Right lobe of liver (tissue), 6 donors: ENCODE measurements around the gene TNP2. TPM values are rescaled to one million over a fixed set of nuclear protein-coding genes. Genes with fewer than 3 reads are reported as not detected.

Experiments used
- ATAC-seq, 4 donors: fragments of 200-7000 bp; cut with Tn5 transposase; one replicate each; pipeline ENCODE4 v1.9.1; 2020; ENCODE audit warnings: mild to moderate bottlenecking in 4 of 4, moderate library complexity in 4 of 4
- DNase-seq, 3 donors: peaks; one replicate each; pipeline ENCODE4 v3.0.0-alpha.2; 2020
- H3K27ac ChIP-seq, 3 donors: fragments of 200-600 bp; one replicate each; pipeline ENCODE4 v1.8.0; 2022
- H3K27me3 ChIP-seq, 2 donors: fragments of 200-600 bp; one replicate each; pipeline ENCODE4 v1.8.0; 2022
- H3K36me3 ChIP-seq, 4 donors: fragments of 200-600 bp; sonication (generic) in 1 of 4; one replicate each; pipeline versions ENCODE4 v1.5.1 to v1.8.0; 2017 to 2022; ENCODE audit warnings: control low read depth in 1 of 4
- H3K4me1 ChIP-seq, 4 donors: fragments of 200-600 bp; sonication (generic) in 1 of 4; one replicate each; pipeline versions ENCODE4 v1.5.1 to v1.8.0; 2017 to 2022; ENCODE audit warnings: control low read depth in 1 of 4
- H3K4me3 ChIP-seq, 3 donors: fragments of 200-600 bp; one replicate each; pipeline ENCODE4 v1.8.0; 2022
- H3K9me3 ChIP-seq, 4 donors: fragments of 200-600 bp; sonication (generic) in 1 of 4; one replicate each; pipeline versions ENCODE4 v1.5.1 to v1.8.0; 2017 to 2022; ENCODE audit warnings: control low read depth in 1 of 4
- CTCF ChIP-seq, 4 donors: fragments of 200-600 bp in 3 of 4; fragments of 450-650 bp in 1 of 4; IDR thresholded peaks; one replicate each; pipeline versions ENCODE4 v1.5.1 to v1.8.0; 2016 to 2022; ENCODE audit warnings: antibody characterized with exemption in 4 of 4, mild to moderate bottlenecking in 2 of 4
- POLR2A ChIP-seq: fragments of 450-650 bp; IDR thresholded peaks from one replicate; pipeline ENCODE4 v1.6.1; 2017; ENCODE audit warnings: antibody characterized with exemption, mild to moderate bottlenecking
- WGBS: methylation state at CpG from one replicate; pipeline ENCODE4 v1.1.6; 2018; ENCODE audit warnings: low coverage, low lambda C conversion rate; ENCODE audit not compliant: insufficient coverage; ENCODE audit errors: missing lambda C conversion rate; 5-methylcytosine and 5-hydroxymethylcytosine counted together
- intact Hi-C, 2 donors: fragments of 100-400 bp; cut with DNase I; formaldehyde crosslinking; loops; one replicate each; pipeline versions ENCODE4 v1.11.2 to v1.14.1; 2022
- total RNA-seq, 6 experiments: library from RNA; depleted of rRNA in 2 of 6; stranded (reverse); fragments of >200 nt in 2 of 6; fragmentation: NEBNext Ultra II Directional in 3 of 6; extraction: Animal tissue kit (Norgen Biotek cat#: 25700) in 3 of 6; gene quantifications; one replicate each; pipeline versions ENCODE4 v1.1.0 to v1.2.4, GENCODE V29; 2016 to 2023
- donor health status: DM: no; HTN: yes; CAD: no.
- donor health status: DM: no; HTN: no; CAD: no.
- donor health status: DM: no; HTN: no; CAD: no.
- donor health status: DM: no; HTN: yes; CAD: no.
- donor health status: DM: no; HTN: yes; CAD: no.

TNP2 gene
- total RNA-seq, 6 experiments from 2014 or later = not detected

- H3K27me3 ChIP-seq = no peaks in the 10 kb centered on the region
- no peaks in the 10 kb centered on the region for H3K9me3 ChIP-seq
- intact Hi-C loops = no loop called here
- TF ChIP-seq POLR2A (no peak), CTCF (IDR thresholded peaks at IDR 0.05) (no peak)
- WGBS = 88% methylated on average over 2 of the region's 2 CpGs
- no peak overlapping the region for H3K4me3 ChIP-seq
- H3K27ac ChIP-seq = no peak overlapping the region
- ATAC-seq (no peak), DNase-seq (no peak)
- no peaks in the 10 kb centered on the region for H3K36me3 ChIP-seq
- H3K4me1 ChIP-seq = no peaks in the 10 kb centered on the region
These were observed 20.1 kb upstream of the TNP2 start for GRCh38 chr16:11289202-11289601.

- whole genome bisulfite sequencing = 66% methylated on average over 2 of the region's 2 CpGs
- H3K9me3 ChIP-seq = no peaks in the 10 kb centered on the region
- intact Hi-C loops = no loop called here
- DNase-seq (no peak), ATAC-seq (no peak)
- H3K4me1 ChIP-seq = peaks cover 0 to 2% (median 0%) of the 10 kb centered on the region in 4 donors
- H3K27ac ChIP-seq = no peak overlapping the region
- H3K27me3 ChIP-seq = no peaks in the 10 kb centered on the region
- H3K4me3 ChIP-seq = no peak overlapping the region
- TF ChIP-seq CTCF (IDR thresholded peaks at IDR 0.05) (no peak), POLR2A (no peak)
- no peaks in the 10 kb centered on the region for H3K36me3 ChIP-seq
These were observed 16.7 kb upstream of the TNP2 start for GRCh38 chr16:11285842-11286241.

- 47% methylated on average over 2 of the region's 4 CpGs for WGBS
- peaks cover 0 to 14% (median 3%) of the 10 kb centered on the region in 4 donors for H3K4me1 ChIP-seq
- no peak overlapping the region for H3K4me3 ChIP-seq
- no peak for ATAC-seq
- H3K27me3 ChIP-seq = no peaks in the 10 kb centered on the region
- no peaks in the 10 kb centered on the region for H3K9me3 ChIP-seq
- intact Hi-C loops = no loop called here
- no peaks in the 10 kb centered on the region for H3K36me3 ChIP-seq
- no peak overlapping the region for H3K27ac ChIP-seq
- DNase-seq = no peak
- TF ChIP-seq POLR2A (no peak), CTCF (IDR thresholded peaks at IDR 0.05) (no peak)
These were observed 14.7 kb upstream of the TNP2 start for GRCh38 chr16:11283820-11284248.

- TF ChIP-seq POLR2A = no peak
- no peak for TF ChIP-seq CTCF (IDR thresholded peaks at IDR 0.05)
- Histone ChIP-seq H3K27ac (peak within 1 kb of the TSS in 2 of 3 donors; percentile 54 to 82), H3K4me3 (no peak within 1 kb of the TSS), H3K36me3 (no peaks in the 10 kb centered on the region), H3K27me3 (no peaks in the 10 kb centered on the region), H3K4me1 (peaks cover 0 to 16% (median 3%) of the 10 kb centered on the region in 4 donors), H3K9me3 (no peaks in the 10 kb centered on the region)
- DNase-seq (no peak), ATAC-seq (no peak)
- 93% methylated on average over 5 of the region's 25 CpGs for WGBS
- intact Hi-C loops = no loop called here
These were observed 11.7 kb upstream of the TNP2 start, which contains the start of gene PRM1 for GRCh38 chr16:11280616-11281522. Gene PRM1 (minus strand): TSS chr16:11281330. CDS start chr16:11281238, 92 bp downstream.
